Measurements from ENCODE around the gene DBR1. TPM values are rescaled to one million over a fixed set of nuclear protein-coding genes. Genes with fewer than 3 reads are reported as not detected.

Gene DBR1
- total RNA-seq, 4 donors from 2014 or later, result 6.5 to 22.2 (median 6.6) TPM

GRCh38 chr3:138136201-138136600 is 38.5 kb downstream of the DBR1 start:
- H3K9me3 ChIP-seq, result no peaks in the 10 kb centered on the region
- H3K36me3 ChIP-seq, result no peaks in the 10 kb centered on the region
- H3K4me3 ChIP-seq, result no peak overlapping the region
- no peak overlapping the region for H3K27ac ChIP-seq
- intact Hi-C loops (cut with DNase I; ENCODE audit: low total_unique reads) (no loop called here), in situ Hi-C loops (cut with MboI; ENCODE audit: low sequenced_read_pairs in 4 of 4) (no loop called here)
- no peaks in the 10 kb centered on the region for H3K27me3 ChIP-seq
- ATAC-seq, result no peak
- no peaks in the 10 kb centered on the region for H3K4me1 ChIP-seq
- no peak for DNase-seq
- no peak for TF ChIP-seq CTCF (IDR thresholded peaks at IDR 0.05 in 4 of 5, conservative IDR thresholded peaks at IDR 0.05 in 1 of 5)
- TF ChIP-seq POLR2A (IDR thresholded peaks at IDR 0.05), result no peak

DNA sequence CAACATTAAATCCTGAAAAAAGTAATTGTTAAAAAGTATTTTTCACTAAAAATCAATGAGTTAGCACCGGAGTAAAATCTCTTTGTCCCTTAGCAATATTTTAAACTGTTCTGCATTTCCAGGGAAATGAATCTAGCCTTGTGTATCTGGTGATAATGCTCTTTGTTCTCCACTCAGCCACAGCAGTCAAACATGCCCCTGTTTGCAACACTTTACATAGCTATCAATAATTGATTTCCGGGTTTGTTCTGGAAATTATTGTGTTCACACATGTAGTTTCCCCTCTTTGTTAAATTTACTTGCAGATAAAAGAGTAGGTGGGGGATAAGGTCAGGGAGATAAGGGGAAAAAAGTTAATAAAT is 38.9 kb downstream of the DBR1 start:
- in situ Hi-C loops (cut with MboI; ENCODE audit: low sequenced_read_pairs in 4 of 4) (no loop called here), intact Hi-C loops (cut with DNase I; ENCODE audit: low total_unique reads) (no loop called here)
- H3K4me1 ChIP-seq, result no peaks in the 10 kb centered on the region
- H3K4me3 ChIP-seq, result no peak overlapping the region
- no peak for ATAC-seq
- no peak for DNase-seq
- TF ChIP-seq CTCF (IDR thresholded peaks at IDR 0.05 in 4 of 5, conservative IDR thresholded peaks at IDR 0.05 in 1 of 5) (no peak), POLR2A (IDR thresholded peaks at IDR 0.05) (no peak)
- no peaks in the 10 kb centered on the region for H3K9me3 ChIP-seq
- H3K27ac ChIP-seq, result no peak overlapping the region
- no peaks in the 10 kb centered on the region for H3K36me3 ChIP-seq
- no peaks in the 10 kb centered on the region for H3K27me3 ChIP-seq

- no peak overlapping the region for H3K4me3 ChIP-seq
- no peaks in the 10 kb centered on the region for H3K9me3 ChIP-seq
- no peaks in the 10 kb centered on the region for H3K27me3 ChIP-seq
- no peak overlapping the region for H3K27ac ChIP-seq
- no peak for TF ChIP-seq POLR2A (IDR thresholded peaks at IDR 0.05)
- TF ChIP-seq CTCF (IDR thresholded peaks at IDR 0.05 in 4 of 5, conservative IDR thresholded peaks at IDR 0.05 in 1 of 5), result no peak
- ATAC-seq (no peak), DNase-seq (no peak)
- in situ Hi-C loops (cut with MboI; ENCODE audit: low sequenced_read_pairs in 4 of 4), result no loop called here
- no peaks in the 10 kb centered on the region for H3K36me3 ChIP-seq
- intact Hi-C loops (cut with DNase I; ENCODE audit: low total_unique reads), result no loop called here
- no peaks in the 10 kb centered on the region for H3K4me1 ChIP-seq
Observed at GRCh38 chr3:138135146-138135832, 39.4 kb downstream of the DBR1 start.

DNA sequence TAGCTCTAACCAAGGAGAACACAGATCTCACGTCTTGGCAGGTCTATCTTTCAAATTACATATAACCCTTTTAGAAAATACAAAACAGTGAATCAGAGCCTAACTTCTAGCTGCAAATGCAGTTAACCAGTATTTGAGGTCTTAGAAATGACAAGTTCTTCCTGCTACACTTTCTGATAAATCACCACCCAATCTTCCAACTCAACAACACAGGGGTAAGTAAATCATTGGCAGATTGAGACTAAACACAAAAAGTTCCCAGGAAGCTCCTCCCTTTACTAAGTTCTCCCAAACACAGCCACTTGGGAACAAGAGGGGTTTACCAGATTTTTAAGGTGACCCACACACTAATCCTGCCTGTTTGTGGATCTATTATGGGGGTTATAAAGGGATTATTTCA is 42.5 kb downstream of the DBR1 start, which contains the start of gene A4GNT:
Gene A4GNT, minus strand, starts transcription at position 152 of the 400 bp plus-strand sequence. CDS start 1,134 bp downstream, outside the sequence.
- no peak within 1 kb of the TSS for H3K27ac ChIP-seq
- H3K36me3 ChIP-seq, result no peaks in the 10 kb centered on the region
- H3K27me3 ChIP-seq, result no peaks in the 10 kb centered on the region
- no peak within 1 kb of the TSS for H3K4me3 ChIP-seq
- H3K9me3 ChIP-seq, result no peaks in the 10 kb centered on the region
- no peak for ATAC-seq
- no peak for TF ChIP-seq POLR2A (IDR thresholded peaks at IDR 0.05)
- TF ChIP-seq CTCF (IDR thresholded peaks at IDR 0.05 in 4 of 5, conservative IDR thresholded peaks at IDR 0.05 in 1 of 5), result no peak
- in situ Hi-C loops (cut with MboI; ENCODE audit: low sequenced_read_pairs in 4 of 4) (no loop called here), intact Hi-C loops (cut with DNase I; ENCODE audit: low total_unique reads) (no loop called here)
- DNase-seq, result no peak
- no peaks in the 10 kb centered on the region for H3K4me1 ChIP-seq
